Measurements from ENCODE around the gene ST3GAL4.
"Not testable (repeated sequence)": the region's sequence is repeated elsewhere in the genome, so short reads cannot be mapped to it uniquely, and the experiment has no call there.

Gene ST3GAL4

DNA sequence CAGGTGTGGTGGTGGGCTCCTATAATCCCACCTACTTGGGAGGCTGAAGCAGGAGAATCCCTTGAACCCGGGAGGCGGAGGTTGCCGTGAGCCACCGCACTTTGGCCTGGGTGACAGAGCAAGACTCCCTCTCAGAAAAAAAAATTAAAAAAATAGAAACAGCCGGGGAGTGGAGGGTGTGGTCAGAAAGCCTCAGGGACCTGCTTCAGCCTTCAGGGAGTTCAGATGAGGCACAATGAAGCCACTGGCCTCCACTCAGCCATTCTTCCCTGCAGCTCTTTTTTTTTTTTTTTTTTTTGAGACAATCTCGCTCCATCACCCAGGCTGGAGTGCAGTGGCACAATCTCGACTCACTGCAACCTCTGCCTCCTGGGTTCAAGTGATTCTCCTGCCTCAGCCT lies 8.5 kb upstream of the ST3GAL4 start:
- not testable (repeated sequence) for DNase-seq (ENCODE audit: low read depth)

- DNase-seq (ENCODE audit: low read depth), result no peak
Observed at GRCh38 chr11:126347751-126348668, 7.5 kb upstream of the ST3GAL4 start.

- DNase-seq (ENCODE audit: low read depth), result no peak
Observed at GRCh38 chr11:126348806-126349582, 6.5 kb upstream of the ST3GAL4 start.

DNA sequence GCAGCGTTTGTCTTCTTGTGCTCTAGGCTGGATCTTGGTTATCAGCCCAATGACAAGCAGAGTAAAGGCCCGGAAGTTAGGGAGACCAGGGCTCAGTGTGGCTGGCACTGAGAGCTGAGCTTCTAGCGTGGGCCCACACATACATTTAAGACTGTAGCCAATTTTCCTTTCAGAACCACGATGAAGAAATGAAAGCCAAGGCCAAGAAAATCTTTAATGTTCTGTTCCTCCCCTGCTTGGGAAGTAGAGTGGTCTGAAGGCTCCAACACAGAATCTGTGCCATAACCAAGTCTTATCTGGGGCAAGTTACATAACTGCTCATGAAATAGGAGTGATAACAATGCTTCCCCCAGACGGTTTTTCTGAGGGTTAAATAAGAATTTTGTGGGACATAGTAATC lies 4.7 kb upstream of the ST3GAL4 start:
- DNase-seq (ENCODE audit: low read depth), result no peak

DNA sequence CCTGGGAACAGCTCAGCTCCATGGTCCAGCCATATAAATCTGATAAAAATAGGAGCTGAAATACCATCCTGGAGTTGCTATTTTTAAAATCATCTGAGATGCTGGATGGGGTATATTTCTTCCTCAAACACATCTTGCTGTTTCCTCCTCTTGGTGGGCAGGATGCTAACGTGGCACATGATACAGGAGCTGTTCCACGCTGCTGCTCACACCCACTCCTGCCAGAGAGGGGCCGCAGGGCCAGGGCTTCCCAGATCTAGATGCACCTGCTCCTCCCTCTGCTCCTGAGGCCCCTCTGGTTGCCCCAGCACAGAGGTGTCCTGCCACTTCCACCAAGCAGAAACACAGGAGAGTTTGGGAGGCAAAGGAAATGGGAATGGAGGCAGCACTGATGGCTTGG lies 3.3 kb upstream of the ST3GAL4 start:
- DNase-seq (ENCODE audit: low read depth), result no peak

- no peak for DNase-seq (ENCODE audit: low read depth)
Observed at GRCh38 chr11:126352934-126353801, 2.3 kb upstream of the ST3GAL4 start.

- DNase-seq (ENCODE audit: low read depth), result no peak
Observed at GRCh38 chr11:126354631-126355323, 709 bp upstream of the ST3GAL4 start.

DNA sequence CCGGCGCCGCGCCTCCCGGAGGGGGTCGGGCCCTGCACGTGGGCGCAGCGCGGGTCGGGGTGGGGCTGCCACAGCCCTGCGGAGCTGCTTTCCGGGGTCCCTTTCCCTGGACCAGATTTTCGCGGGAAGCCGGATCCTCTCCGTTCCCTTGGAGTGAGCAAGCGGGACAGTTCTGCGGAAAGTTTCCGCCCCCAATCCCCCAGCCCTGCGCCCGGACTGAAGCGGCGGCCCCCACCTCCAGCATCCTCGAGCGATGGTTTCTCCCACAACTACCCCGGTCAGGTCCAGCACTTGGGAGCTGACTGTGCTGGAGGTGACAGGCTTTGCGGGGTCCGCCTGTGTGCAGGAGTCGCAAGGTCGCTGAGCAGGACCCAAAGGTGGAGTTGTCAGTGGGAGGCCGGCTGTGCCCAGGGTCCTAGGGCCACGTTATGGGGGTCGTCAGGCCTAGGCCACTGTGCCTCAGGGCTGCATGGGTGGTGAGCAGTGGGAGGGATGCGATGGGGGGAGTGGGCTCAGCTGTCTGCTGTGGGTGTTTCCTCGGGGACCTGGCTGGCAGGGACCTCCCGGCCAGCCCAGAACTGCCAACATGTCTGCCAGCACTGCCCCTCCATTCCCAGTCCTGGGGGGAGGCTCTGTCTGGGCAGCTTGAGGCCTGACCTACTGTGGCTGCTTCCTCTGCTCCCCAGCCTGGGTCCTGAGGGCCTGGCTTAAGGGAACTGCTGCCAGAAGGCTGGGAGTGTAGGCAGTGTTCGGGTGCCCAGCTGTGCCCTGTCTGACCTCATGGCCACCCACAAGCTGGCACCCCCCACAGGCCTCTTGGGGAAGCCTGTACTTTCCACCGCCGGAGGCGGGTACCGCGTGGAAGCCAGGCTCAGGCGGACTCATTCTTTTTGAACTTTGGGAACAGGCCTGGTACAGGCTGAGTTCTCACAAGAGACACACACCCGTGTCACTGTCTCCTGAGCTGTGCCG lies 726 bp downstream of the ST3GAL4 start:
- no peak for DNase-seq (ENCODE audit: low read depth)

- DNase-seq (ENCODE audit: low read depth), result no peak
Observed at GRCh38 chr11:126357055-126357962, 1.8 kb downstream of the ST3GAL4 start.

DNA sequence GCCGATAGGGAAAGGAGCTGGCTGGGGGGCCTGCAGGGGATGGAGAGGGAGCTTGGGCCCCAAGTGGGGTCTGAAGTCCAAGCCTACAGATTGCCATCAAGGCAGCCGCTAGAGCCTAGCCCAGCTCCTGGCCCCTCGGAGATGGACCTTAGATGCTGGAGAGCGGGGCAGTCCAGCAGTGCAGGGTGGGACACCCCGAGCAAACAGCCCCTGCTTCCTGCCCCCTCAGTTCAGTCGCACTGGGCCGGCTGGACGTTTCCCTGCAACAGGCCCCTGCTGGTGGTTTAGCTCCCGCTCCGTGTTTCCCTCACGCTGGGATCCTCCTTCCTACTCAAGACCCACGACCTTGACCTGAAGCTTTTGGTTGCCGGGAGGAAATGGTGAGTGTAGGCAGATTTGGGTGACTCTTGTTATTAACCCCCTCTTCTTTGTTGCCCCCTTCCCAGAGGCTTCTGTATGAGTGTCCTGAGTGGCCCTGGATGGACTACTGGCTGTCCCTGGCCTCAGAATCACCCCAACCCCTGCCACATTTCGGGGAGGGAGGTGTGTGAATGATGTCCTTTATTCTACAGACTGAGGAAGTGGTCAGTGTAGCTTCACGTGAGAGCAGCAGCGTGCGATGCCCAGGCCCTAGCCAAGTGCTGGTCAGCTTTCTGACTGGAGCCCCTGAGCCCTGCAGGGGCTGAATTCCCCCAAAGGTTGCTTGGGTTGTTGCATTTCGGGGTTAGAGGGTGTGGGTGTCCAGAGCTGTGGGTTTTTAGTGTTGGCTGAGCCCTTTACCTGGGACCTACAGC lies 2.7 kb downstream of the ST3GAL4 start:
- no peak for DNase-seq (ENCODE audit: low read depth)

DNA sequence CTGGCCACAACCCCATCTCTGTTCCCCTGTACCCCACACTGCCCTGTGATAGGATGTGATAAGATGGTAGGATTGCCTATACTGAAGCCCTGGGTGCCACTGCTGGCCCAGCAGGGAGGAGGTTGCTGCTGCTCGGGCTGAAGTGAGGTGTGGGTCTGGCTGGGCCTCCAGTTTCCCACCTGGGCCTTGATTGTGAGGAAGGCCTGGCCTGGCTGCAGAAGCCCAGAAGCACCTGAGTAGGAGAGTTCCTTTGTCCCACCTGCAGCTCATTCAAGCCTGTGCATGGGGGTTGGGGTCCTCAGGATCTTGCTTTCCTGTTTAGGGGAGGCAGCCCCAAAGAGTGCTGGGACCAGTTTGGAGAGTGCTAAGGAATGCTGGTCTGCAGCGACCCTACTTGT lies 3.3 kb downstream of the ST3GAL4 start:
- DNase-seq (ENCODE audit: low read depth), result no peak

GRCh38 chr11:126359431-126360048 lies 4.1 kb downstream of the ST3GAL4 start:
- no peak for DNase-seq (ENCODE audit: low read depth)

GRCh38 chr11:126360049-126360446 lies 4.6 kb downstream of the ST3GAL4 start:
- DNase-seq (ENCODE audit: low read depth), result no peak

DNA sequence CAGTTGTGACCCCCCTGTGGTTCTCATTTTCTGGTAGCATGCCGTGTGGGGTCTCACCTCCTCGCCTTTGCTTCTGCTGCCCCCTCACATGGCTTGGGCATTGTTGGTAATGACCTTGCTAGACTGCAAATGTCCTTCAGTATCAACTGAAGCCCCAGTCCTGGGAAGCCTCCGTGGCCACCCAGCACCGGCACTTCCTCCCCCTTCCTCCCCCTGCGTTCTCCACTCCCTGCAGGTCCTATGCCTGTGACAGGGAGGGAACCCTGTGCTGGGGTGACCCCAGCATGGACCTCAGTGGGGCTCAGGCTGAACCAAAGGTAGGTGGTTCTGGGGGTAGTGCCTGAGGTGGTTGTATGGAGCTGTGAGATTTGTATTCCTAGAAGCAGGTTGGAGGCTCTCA lies 5.9 kb downstream of the ST3GAL4 start:
- no peak for DNase-seq (ENCODE audit: low read depth)

DNA sequence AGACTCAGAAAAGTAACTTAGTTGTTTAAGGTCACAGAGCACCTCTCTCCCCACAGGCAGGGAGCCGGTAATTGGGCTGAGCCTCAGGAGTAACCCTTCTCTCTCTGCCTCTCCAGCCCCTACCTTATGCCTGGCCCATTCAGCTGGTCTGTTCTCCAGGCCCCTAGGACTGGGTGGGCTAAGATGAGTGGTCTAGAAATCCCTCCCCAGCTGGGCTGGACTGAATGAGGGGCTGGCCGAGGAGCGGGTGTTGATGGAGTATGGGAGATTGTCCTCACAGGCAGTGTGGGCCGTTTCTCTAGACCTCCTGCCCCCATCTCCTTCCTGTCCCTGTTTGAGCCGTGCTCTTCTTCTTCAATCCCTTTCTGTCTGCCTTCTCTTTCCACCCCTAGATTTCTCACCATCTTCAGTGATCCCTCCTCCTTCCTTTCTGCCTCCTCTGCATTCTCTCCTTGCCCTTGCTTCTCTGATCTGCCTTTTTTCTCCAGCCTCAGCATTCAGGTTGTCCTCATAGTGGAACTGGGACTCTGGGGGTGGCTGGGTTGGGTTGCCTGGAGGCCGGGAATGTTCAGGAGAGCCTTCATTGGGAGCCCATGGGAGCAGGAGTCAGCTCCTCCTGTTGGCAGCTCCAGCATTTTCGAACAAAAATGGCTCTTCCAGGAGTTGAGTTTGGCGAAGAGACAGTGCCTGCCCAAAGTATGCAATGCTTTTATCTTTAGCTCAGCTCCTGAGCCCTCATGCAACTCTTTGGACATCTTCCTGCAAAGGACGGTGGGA lies 7.6 kb downstream of the ST3GAL4 start:
- no peak for DNase-seq (ENCODE audit: low read depth)

GRCh38 chr11:126363706-126364248 lies 8.3 kb downstream of the ST3GAL4 start:
- DNase-seq (ENCODE audit: low read depth), result no peak

DNA sequence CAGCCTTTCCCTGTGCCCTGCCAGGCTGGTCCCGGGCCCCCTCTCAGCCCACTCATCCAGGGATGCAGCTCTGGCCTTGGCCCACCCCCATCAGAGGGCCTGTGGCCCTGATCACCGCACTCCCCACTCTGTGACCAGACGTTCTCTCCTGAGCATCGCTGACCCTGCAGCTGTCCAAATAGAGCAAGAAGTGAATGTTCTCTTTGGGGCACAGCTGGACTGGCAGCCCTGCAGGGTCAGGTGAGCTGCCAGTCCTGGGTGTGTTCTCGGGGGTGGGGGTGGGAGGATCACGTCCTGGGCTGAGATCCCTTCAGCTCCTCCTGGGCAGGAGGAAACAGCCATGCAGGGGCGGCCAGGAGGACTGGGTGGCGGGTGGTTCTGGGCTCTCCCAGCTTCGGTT lies 9.2 kb downstream of the ST3GAL4 start:
- DNase-seq (ENCODE audit: low read depth), result not testable (repeated sequence)
